ENCODE results near the gene KLHL15. TPM values are rescaled to one million over a fixed set of nuclear protein-coding genes. Genes with fewer than 3 reads are reported as not detected.

Gene KLHL15
- total RNA-seq, 1 donor from 2014 or later = 5.9 TPM

DNA sequence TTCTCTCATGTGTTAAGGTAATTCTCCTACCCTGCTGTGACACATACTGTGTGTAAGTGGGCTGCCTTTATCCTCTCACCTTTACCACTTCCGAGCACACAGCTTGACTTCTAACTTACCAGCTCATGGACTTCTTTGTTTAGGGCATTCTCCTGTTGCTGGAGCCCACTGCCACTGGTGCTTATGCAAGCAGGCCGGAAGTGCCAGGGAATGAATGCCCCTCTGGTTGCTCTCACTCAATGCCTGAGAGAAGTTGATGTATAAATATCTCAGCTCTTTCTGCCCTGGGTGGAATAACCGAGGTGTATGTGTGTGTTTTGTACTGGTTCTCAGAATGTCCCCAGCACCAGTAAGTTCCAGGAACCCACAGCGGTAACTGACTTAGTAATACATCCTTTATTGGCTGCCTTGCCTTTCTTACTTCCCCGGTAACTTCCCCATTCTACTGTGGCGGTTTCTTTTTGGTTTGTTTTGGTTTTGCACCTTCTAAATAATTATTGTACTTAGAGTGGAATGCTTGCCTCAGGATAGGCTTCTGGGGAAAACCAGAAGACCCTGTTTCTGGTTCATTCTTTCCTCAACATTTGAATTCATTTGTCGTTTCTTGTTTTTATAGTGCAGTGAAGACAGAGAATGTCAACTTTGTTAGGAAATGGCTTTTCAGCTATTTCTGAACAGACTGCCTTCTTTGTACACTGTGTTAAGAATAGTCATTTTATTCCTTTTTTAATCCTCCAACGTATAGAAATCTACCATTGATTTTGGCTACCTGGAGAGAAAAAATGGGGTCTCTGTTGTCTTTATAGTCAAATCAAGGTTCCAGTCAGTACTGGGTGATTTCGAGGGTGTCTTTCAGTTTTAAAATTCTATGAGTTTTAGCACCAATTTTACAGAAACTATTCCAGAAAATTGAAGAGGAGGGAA is 73.7 kb downstream of the KLHL15 start:
- peak in 1 of 2 donors; percentile 2 for DNase-seq (ENCODE audit: low read depth in 2 of 2)

DNA sequence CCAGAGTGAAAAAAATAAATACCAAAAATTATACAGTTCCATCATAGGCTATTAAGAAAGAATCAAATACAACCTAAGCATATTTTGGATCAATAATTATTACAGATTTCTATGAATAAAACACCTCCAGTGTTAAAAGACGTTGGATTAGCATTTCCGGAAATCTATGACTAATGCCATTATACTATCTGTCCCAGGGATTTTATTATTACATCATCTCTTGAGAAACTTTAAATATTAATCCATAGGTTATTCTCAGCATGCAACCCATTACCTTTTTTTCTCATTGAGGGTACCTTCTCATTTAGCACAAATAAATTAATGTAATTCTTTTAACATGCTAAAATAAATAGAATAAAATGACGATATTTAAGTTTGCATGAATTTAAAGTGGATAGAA is 74.6 kb downstream of the KLHL15 start:
- DNase-seq (ENCODE audit: low read depth in 2 of 2) = no peak

DNA sequence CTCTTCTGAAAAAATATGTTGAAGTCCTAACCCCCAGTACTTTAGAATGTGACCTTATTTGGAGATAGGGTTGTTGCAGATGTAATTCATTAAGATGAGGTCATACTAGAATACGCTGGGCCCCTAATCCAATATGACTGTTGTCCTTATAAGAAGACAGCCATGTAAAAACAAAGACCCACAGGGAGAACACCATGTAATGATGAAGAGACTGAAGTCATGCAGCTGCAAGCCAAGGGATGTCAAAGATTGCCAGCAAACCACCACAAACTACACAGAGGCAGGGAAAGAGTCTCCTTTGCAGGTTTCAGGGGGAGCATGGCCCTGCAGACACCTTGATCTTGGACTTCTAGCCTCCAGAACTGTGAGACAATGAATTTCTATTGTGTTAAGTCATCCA is 81.8 kb downstream of the KLHL15 start:
- no peak for DNase-seq (ENCODE audit: low read depth in 2 of 2)

DNA sequence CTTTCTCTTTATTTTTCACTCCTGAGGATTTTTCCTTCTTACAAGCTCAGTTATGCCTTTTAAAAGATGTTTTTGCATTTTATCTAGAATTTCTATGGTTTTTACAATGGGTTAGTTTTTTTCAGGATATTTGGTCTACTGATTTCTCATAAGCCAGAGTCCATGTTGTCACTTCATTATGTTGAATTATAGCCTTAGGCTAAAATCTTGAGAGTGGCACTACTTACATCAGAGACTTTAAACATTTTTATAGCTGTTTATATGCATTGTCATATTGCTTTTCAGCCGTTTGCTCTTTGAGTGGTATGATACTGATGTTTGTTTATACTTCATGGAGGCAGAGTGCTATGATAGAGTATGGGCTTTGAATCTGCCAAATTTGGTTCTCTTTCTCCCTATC is 82.8 kb downstream of the KLHL15 start:
- no peak for DNase-seq (ENCODE audit: low read depth in 2 of 2)

DNA sequence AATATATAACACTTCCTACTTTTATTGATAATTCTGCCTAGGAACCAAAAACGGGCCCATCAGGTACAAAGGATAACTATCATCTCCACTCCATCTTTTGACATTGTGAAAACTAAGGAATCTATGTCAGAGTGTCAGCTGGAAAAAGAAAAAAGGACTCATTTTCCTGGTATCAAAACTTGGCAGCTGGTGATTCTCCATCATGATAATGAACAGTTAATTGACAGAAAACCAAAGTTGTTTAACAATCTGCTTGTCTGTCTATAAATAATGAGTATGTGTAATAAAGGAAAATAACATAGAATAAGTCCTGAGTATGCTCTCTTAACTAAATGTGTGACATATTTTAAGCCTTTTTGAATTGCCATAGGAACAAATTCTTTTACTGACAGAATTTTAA is 87.8 kb downstream of the KLHL15 start:
- no peak for DNase-seq (ENCODE audit: low read depth in 2 of 2)

DNA sequence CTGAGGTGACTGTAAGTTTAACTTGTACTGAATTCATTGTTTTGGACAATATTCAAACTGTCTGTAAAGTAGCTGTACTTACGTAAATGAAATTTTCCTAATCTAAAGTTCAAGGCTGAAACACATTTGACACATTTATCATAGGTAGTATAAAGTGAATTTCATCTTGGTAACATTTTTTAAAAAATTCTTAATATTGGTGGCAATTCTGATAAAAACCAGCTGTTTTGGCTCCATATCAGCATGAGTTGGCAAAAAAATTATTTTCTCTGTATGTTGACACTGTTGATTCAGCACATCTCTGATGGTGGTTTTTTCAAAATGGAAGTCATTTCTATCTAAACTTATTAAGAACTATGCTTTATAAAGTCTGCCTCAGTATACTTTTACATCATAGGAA is 88.3 kb downstream of the KLHL15 start:
- DNase-seq (ENCODE audit: low read depth in 2 of 2) = no peak

DNA sequence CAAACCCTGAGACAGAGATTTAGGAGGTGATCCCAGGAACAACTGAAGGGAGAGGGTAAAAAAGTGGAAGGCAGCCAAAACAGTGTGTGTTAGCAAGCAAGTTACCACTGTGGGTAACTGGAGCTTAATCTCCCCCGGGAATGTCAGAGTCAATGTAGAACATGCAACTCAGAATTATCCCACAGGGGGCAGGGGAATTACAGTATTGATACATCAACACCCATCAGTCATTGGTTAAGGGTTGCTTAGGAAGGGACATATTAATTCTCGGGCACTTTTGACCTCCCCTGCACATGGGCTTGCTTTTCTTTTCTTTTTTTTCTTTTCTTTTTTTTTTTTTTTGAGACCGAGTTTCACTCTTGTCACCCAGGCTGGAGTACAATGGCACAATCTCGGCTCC is 89.9 kb downstream of the KLHL15 start:
- no peak for DNase-seq (ENCODE audit: low read depth in 2 of 2)

DNA sequence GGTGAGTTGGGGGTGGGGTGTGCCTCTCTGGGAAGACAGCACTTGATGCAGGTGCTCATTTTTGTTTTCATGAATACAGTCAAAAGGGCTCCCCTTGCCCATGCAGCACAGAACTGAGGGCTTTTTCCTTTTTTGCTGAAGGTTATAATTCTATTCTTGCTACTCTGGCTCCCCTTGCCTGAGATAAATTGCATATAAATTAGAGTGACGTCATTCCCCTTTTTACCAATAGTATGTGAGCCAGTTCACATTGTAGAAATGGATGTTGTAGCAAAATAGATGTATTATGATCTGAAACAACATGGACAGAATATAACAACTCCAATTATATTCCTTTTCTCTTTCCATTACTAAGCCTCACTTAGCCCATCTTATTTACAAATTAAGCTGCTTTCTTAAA is 90.8 kb downstream of the KLHL15 start:
- DNase-seq (ENCODE audit: low read depth in 2 of 2) = no peak

DNA sequence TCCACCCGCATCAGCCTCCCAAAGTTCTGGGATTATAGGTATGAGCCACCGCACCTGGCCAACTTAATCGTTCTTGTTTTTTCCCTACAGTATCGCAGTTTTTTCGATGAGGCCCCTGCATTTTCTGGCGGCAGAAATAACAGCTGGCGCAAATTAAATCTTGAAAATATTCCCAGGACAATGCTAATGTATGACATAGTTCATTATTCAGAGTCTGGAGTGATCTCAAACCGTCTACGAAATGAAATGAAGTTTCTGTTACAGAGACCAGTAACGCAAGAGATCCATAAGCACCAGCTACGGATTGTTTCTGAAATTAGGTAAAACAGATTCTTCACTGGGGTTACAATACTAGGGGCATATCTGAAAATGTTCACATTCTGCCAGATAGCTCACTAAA is 91.9 kb downstream of the KLHL15 start:
- no peak for DNase-seq (ENCODE audit: low read depth in 2 of 2)

Other genes with a start within 250 kb of the KLHL15 start
- gene SAT1, start 244.0 kb downstream of the KLHL15 start, total RNA-seq = 211 and 283 TPM in 2 replicates
- gene APOO, start 119.2 kb downstream of the KLHL15 start, total RNA-seq = 5.6 and 5.9 TPM in 2 replicates
- gene CXorf58, start 119.2 kb downstream of the KLHL15 start, total RNA-seq = not detected in 2 replicates
- 254 and 302 TPM in 2 replicates for gene EIF2S3, start 27.8 kb upstream of the KLHL15 start, total RNA-seq
- gene ZFX, start 122.5 kb upstream of the KLHL15 start, total RNA-seq = 47.4 and 57.3 TPM in 2 replicates